Bone marrow (tissue), 2 donors: Measurements from ENCODE around the gene TAS1R3.

ENCODE experiments used
- DNase-seq, 2 donors: peaks; one replicate each; lab custom pipeline; 2025; lab: John Stamatoyannopoulos, UW

The TAS1R3 gene

GRCh38 chr1:1340185-1340584 lies 9.1 kb downstream of the TAS1R3 start:
- DNase-seq = no peak

GRCh38 chr1:1340791-1341548 lies 9.9 kb downstream of the TAS1R3 start:
- DNase-seq = no peak

GRCh38 chr1:1341549-1342021 lies 10.5 kb downstream of the TAS1R3 start:
- DNase-seq = no peak

GRCh38 chr1:1342061-1342562 lies 11.0 kb downstream of the TAS1R3 start:
- DNase-seq = no peak

GRCh38 chr1:1342584-1343115 lies 11.6 kb downstream of the TAS1R3 start:
- DNase-seq = no peak

GRCh38 chr1:1343811-1344421 lies 12.8 kb downstream of the TAS1R3 start:
- no peak for DNase-seq

GRCh38 chr1:1344655-1345361 lies 13.7 kb downstream of the TAS1R3 start:
- peak in 1 of 2 donors; percentile 51 for DNase-seq

GRCh38 chr1:1345384-1345783 lies 14.3 kb downstream of the TAS1R3 start:
- no peak for DNase-seq

- DNase-seq = no peak
These were observed 14.9 kb downstream of the TAS1R3 start for GRCh38 chr1:1345860-1346500.

GRCh38 chr1:1346501-1346890 lies 15.4 kb downstream of the TAS1R3 start:
- DNase-seq = no peak

GRCh38 chr1:1347026-1347595 lies 16.0 kb downstream of the TAS1R3 start:
- no peak for DNase-seq

- DNase-seq = no peak
These were observed 16.8 kb downstream of the TAS1R3 start for GRCh38 chr1:1347663-1348419.

- DNase-seq = peak in 1 of 2 donors; percentile 52
These were observed 17.6 kb downstream of the TAS1R3 start for GRCh38 chr1:1348420-1349255.

GRCh38 chr1:1349256-1350012 lies 18.4 kb downstream of the TAS1R3 start, which contains the start of gene DVL1:
DVL1 (minus strand) TSS chr1:1349418; CDS start chr1:1349065, 353 bp downstream.
- peak in 1 of 2 donors; percentile 56 for DNase-seq

- no peak for DNase-seq
These were observed 20.7 kb downstream of the TAS1R3 start for GRCh38 chr1:1351511-1352427.

- DNase-seq = no peak
These were observed 21.8 kb downstream of the TAS1R3 start for GRCh38 chr1:1352786-1353388.

- no peak for DNase-seq
These were observed 22.5 kb downstream of the TAS1R3 start for GRCh38 chr1:1353389-1354151.
